HepG2 (cell line): ENCODE data around the gene DHX30. TPM values are rescaled to one million over a fixed set of nuclear protein-coding genes. Genes with fewer than 3 reads are reported as not detected.

Experiments
- DDIT3 ChIP-seq: sonication (generic); formaldehyde crosslinking; IDR thresholded peaks from 2 replicates; pipeline ENCODE4 v1.4.0; 2020; ENCODE audit warnings: mild to moderate bottlenecking, missing genetic modification reagents
- HHEX ChIP-seq: IDR thresholded peaks from 2 replicates; pipeline ENCODE4 v1.6.1; 2016; ENCODE audit warnings: control low read depth
- HOXA3 ChIP-seq: sonication (generic); formaldehyde crosslinking; IDR thresholded peaks from 2 replicates; pipeline ENCODE4 v1.5.0; 2020; ENCODE audit warnings: missing genetic modification reagents
- MBNL3 ChIP-seq: fragments of 250-450 bp; sonication (Bioruptor Pico); conservative IDR thresholded peaks from 2 replicates; pipeline ENCODE4 v1.8.0; 2022; ENCODE audit warnings: mild to moderate bottlenecking, inconsistent platforms
- MIXL1 ChIP-seq: IDR thresholded peaks from 2 replicates; pipeline ENCODE4 v1.6.1; 2016
- NAIF1 ChIP-seq: sonication (generic); formaldehyde crosslinking; IDR thresholded peaks from 2 replicates; pipeline ENCODE4 v1.5.0; 2020; ENCODE audit warnings: mild to moderate bottlenecking, missing genetic modification reagents, borderline replicate concordance
- NONO ChIP-seq, 2 experiments: fragments of 450-650 bp in 1 of 2; sonication (generic) in 1 of 2; formaldehyde crosslinking in 1 of 2; IDR thresholded peaks in 1 of 2; conservative IDR thresholded peaks in 1 of 2; 2 replicates each; pipeline versions ENCODE4 v1.6.1 to v1.8.0; 2017 to 2022; ENCODE audit warnings: mild to moderate bottlenecking in 1 of 2, missing genetic modification reagents in 1 of 2, moderate library complexity in 1 of 2
- RBM39 ChIP-seq: fragments of 200-400 bp; formaldehyde crosslinking; IDR thresholded peaks from one replicate; pipeline ENCODE4 v1.6.1; 2018; ENCODE audit warnings: antibody characterized with exemption, mild to moderate bottlenecking, low read depth, low read length; ENCODE audit not compliant: poor library complexity, severe bottlenecking
- SOX6 ChIP-seq, 2 experiments: fragments of 450-650 bp in 1 of 2; sonication (generic) in 1 of 2; formaldehyde crosslinking in 1 of 2; IDR thresholded peaks; 2 replicates each; pipeline versions ENCODE4 v1.4.0 to v1.6.1; 2017 to 2020; ENCODE audit warnings: antibody characterized with exemption in 1 of 2, mild to moderate bottlenecking in 1 of 2, missing genetic modification reagents in 1 of 2
- SRSF4 ChIP-seq: fragments of 200-400 bp; formaldehyde crosslinking; IDR thresholded peaks from one replicate; pipeline ENCODE4 v1.6.1; 2018; ENCODE audit warnings: mild to moderate bottlenecking, low read depth, low read length, moderate library complexity; ENCODE audit not compliant: poor library complexity, severe bottlenecking
- YEATS4 ChIP-seq: sonication (generic); formaldehyde crosslinking; IDR thresholded peaks from 2 replicates; pipeline ENCODE4 v1.4.0; 2020; ENCODE audit warnings: missing genetic modification reagents, borderline replicate concordance
- ZC3H4 ChIP-seq: sonication (generic); formaldehyde crosslinking; IDR thresholded peaks from 2 replicates; pipeline ENCODE4 v1.4.0; 2020; ENCODE audit warnings: missing genetic modification reagents, borderline replicate concordance
- ZFP1 ChIP-seq: IDR thresholded peaks from 2 replicates; pipeline ENCODE4 v1.6.1; 2016
- ZFX ChIP-seq: sonication (generic); formaldehyde crosslinking; IDR thresholded peaks from 2 replicates; pipeline ENCODE4 v1.4.0; 2020; ENCODE audit warnings: mild to moderate bottlenecking, low read depth, missing genetic modification reagents, moderate library complexity
- ZNF17 ChIP-seq: sonication (generic); formaldehyde crosslinking; IDR thresholded peaks from 2 replicates; pipeline ENCODE4 v1.5.0; 2020; ENCODE audit warnings: mild to moderate bottlenecking, missing genetic modification reagents
- ZNF430 ChIP-seq: sonication (generic); formaldehyde crosslinking; IDR thresholded peaks from 2 replicates; pipeline ENCODE4 v1.9.0; 2021; ENCODE audit warnings: mild to moderate bottlenecking, missing genetic modification reagents
- ZNF441 ChIP-seq: sonication (generic); formaldehyde crosslinking; IDR thresholded peaks from 2 replicates; pipeline ENCODE4 v1.7.0; 2021; ENCODE audit warnings: missing genetic modification reagents, borderline replicate concordance
- ZNF460 ChIP-seq: sonication (generic); formaldehyde crosslinking; IDR thresholded peaks from 2 replicates; pipeline ENCODE4 v1.5.1; 2020; ENCODE audit warnings: missing genetic modification reagents, mild to moderate bottlenecking, borderline replicate concordance
- ZNF547 ChIP-seq: sonication (generic); formaldehyde crosslinking; IDR thresholded peaks from 2 replicates; pipeline ENCODE4 v1.5.1; 2020; ENCODE audit warnings: mild to moderate bottlenecking, missing genetic modification reagents
- ZNF567 ChIP-seq: sonication (generic); formaldehyde crosslinking; IDR thresholded peaks from 2 replicates; pipeline ENCODE4 v1.8.1; 2023; ENCODE audit warnings: mild to moderate bottlenecking, missing genetic modification reagents, borderline replicate concordance
- ZNF572 ChIP-seq: sonication (generic); formaldehyde crosslinking; IDR thresholded peaks from 2 replicates; pipeline ENCODE4 v1.5.1; 2020; ENCODE audit warnings: mild to moderate bottlenecking, missing genetic modification reagents
- ZNF773 ChIP-seq: sonication (generic); formaldehyde crosslinking; IDR thresholded peaks from 2 replicates; pipeline ENCODE4 v1.4.0; 2020; ENCODE audit warnings: missing genetic modification reagents, borderline replicate concordance
- ZNF775 ChIP-seq: sonication (generic); formaldehyde crosslinking; IDR thresholded peaks from 2 replicates; pipeline ENCODE4 v1.4.0; 2020; ENCODE audit warnings: missing genetic modification reagents, mild to moderate bottlenecking, moderate library complexity, borderline replicate concordance
- ZNF83 ChIP-seq: sonication (generic); formaldehyde crosslinking; IDR thresholded peaks from 2 replicates; pipeline ENCODE4 v1.4.0; 2020; ENCODE audit warnings: missing genetic modification reagents, mild to moderate bottlenecking, borderline replicate concordance
- polyA plus RNA-seq, 8 experiments: library from polyadenylated mRNA; depleted of rRNA in 3 of 8; stranded (reverse) in 7 of 8; unstranded in 1 of 8; fragments of >200 nt; fragmentation: Illumina TruSeq in 4 of 8; extraction: Trizol in 4 of 8; gene quantifications; 2 replicates each; pipeline versions ENCODE4 v1.2.1 to v1.2.3, GENCODE V29; 2011 to 2016; ENCODE audit warnings: low read depth in 4 of 8, missing spikeins in 1 of 8, mixed read lengths in 1 of 8; ENCODE audit not compliant: insufficient read depth in 1 of 8
- total RNA-seq, 5 experiments: library from RNA; depleted of rRNA; stranded (reverse); fragments of >200 nt; fragmentation: Illumina TruSeq; extraction: Trizol; gene quantifications; 2 replicates each; pipeline ENCODE4 v1.2.3, GENCODE V29; 2016; ENCODE audit warnings: low read depth in 1 of 5
- TF ChIP-seq, protein P1 (sequence below): sonication (generic); formaldehyde crosslinking; IDR thresholded peaks from 2 replicates; pipeline ENCODE4 v1.5.0; 2020; ENCODE audit warnings: mild to moderate bottlenecking, missing genetic modification reagents, borderline replicate concordance

DHX30 gene
- total and polyA plus RNA-seq, 2 of the 13 experiments (the other 11 are each of a cell fraction or from before 2014, with no cell fraction given) = 30.6 to 59.4 TPM

GRCh38 chr3:47781685-47782445 lies 21.1 kb upstream of the DHX30 start, which contains the start of gene SMARCC1 (continued):
- TF ChIP-seq ZNF773 (CRISPR knock-in tag) (0 out of 2 replicates have a peak, but pooled peaks have one; percentile 15), ZFP1 (CRISPR knock-in tag) (peak; percentile 55; the same call in 1 of the 2 replicates), ZFX (peak; percentile 98), RBM39 (peak; percentile 73), ZNF441 (CRISPR knock-in tag) (peak; percentile 74; the same call in 1 of the 2 replicates), ZNF460 (CRISPR knock-in tag) (no peak), ZNF83 (CRISPR knock-in tag) (peak; percentile 29; the same call in 1 of the 2 replicates), DDIT3 (CRISPR knock-in tag) (no peak), HOXA3 (peak; percentile 63), ZNF430 (CRISPR knock-in tag) (peak; percentile 6; the same call in 1 of the 2 replicates), SRSF4 (no peak), ZNF572 (CRISPR knock-in tag) (no peak), ZC3H4 (CRISPR knock-in tag) (no peak), YEATS4 (peak; percentile 86; the same call in 1 of the 2 replicates), HHEX (CRISPR knock-in tag) (no peak), ZNF567 (CRISPR knock-in tag) (0 out of 2 replicates have a peak, but pooled peaks have one; percentile 86), ZNF547 (CRISPR knock-in tag) (peak; percentile 29; the same call in 1 of the 2 replicates), NAIF1 (peak; percentile 90; the same call in 1 of the 2 replicates), ZNF17 (CRISPR knock-in tag) (no peak), MIXL1 (CRISPR knock-in tag) (0 out of 2 replicates have a peak, but pooled peaks have one; percentile 33), NONO (IDR thresholded peaks at IDR 0.05) (no peak), NONO (CRISPR knock-in tag; conservative IDR thresholded peaks at IDR 0.05) (peak; percentile 82), SOX6 (IDR thresholded peaks at IDR 0.05) (no peak), SOX6 (CRISPR knock-in tag; IDR thresholded peaks at IDR 0.05) (peak; percentile 15; the same call in 1 of the 2 replicates), ZNF775 (CRISPR knock-in tag) (0 out of 2 replicates have a peak, but pooled peaks have one; percentile 70), MBNL3 (CRISPR knock-in tag) (no peak)
- TF ChIP-seq, protein P1, sequence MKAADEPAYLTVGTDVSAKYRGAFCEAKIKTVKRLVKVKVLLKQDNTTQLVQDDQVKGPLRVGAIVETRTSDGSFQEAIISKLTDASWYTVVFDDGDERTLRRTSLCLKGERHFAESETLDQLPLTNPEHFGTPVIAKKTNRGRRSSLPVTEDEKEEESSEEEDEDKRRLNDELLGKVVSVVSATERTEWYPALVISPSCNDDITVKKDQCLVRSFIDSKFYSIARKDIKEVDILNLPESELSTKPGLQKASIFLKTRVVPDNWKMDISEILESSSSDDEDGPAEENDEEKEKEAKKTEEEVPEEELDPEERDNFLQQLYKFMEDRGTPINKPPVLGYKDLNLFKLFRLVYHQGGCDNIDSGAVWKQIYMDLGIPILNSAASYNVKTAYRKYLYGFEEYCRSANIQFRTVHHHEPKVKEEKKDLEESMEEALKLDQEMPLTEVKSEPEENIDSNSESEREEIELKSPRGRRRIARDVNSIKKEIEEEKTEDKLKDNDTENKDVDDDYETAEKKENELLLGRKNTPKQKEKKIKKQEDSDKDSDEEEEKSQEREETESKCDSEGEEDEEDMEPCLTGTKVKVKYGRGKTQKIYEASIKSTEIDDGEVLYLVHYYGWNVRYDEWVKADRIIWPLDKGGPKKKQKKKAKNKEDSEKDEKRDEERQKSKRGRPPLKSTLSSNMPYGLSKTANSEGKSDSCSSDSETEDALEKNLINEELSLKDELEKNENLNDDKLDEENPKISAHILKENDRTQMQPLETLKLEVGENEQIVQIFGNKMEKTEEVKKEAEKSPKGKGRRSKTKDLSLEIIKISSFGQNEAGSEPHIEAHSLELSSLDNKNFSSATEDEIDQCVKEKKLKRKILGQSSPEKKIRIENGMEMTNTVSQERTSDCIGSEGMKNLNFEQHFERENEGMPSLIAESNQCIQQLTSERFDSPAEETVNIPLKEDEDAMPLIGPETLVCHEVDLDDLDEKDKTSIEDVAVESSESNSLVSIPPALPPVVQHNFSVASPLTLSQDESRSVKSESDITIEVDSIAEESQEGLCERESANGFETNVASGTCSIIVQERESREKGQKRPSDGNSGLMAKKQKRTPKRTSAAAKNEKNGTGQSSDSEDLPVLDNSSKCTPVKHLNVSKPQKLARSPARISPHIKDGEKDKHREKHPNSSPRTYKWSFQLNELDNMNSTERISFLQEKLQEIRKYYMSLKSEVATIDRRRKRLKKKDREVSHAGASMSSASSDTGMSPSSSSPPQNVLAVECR (CRISPR knock-in tag) = peak; percentile 84; the same call in 1 of the 2 replicates
